Stimulated activated CD4-positive, alpha-beta T cell treated with anti-CD3 and anti-CD28 coated beads, Interleukin-4, amount 100 ng/mL, for 48 hours (primary cell): ENCODE measurements around the gene TOX3.

Source experiments
- DNase-seq, 2 donors: peaks; one replicate each; pipeline ENCODE4 v3.0.0-alpha.2; 2020; ENCODE audit warnings: low read depth in 2 of 2

TOX3 gene

GRCh38 chr16:52537516-52537915 is 9.4 kb downstream of the TOX3 start:
- no peak for DNase-seq

- DNase-seq = no peak
These were observed 11.9 kb downstream of the TOX3 start for GRCh38 chr16:52535076-52535475.

GRCh38 chr16:52533296-52533695 is 13.6 kb downstream of the TOX3 start:
- no peak for DNase-seq

- no peak for DNase-seq
These were observed 14.6 kb downstream of the TOX3 start for GRCh38 chr16:52532384-52532783.

- DNase-seq = no peak
These were observed 17.7 kb downstream of the TOX3 start for GRCh38 chr16:52529226-52529625.

- DNase-seq = no peak
These were observed 18.4 kb downstream of the TOX3 start for GRCh38 chr16:52528393-52529065.

GRCh38 chr16:52526830-52527229 is 20.1 kb downstream of the TOX3 start:
- no peak for DNase-seq

GRCh38 chr16:52526116-52526828 is 20.7 kb downstream of the TOX3 start:
- no peak for DNase-seq

GRCh38 chr16:52521570-52521969 is 25.4 kb downstream of the TOX3 start:
- no peak for DNase-seq

- DNase-seq = no peak
These were observed 28.1 kb downstream of the TOX3 start for GRCh38 chr16:52518884-52519283.

GRCh38 chr16:52515068-52515671 is 31.8 kb downstream of the TOX3 start:
- no peak for DNase-seq

- no peak for DNase-seq
These were observed 34.5 kb downstream of the TOX3 start for GRCh38 chr16:52512297-52512987.

GRCh38 chr16:52501746-52502145 is 45.2 kb downstream of the TOX3 start:
- DNase-seq = no peak

- no peak for DNase-seq
These were observed 46.0 kb downstream of the TOX3 start for GRCh38 chr16:52500963-52501362.

- DNase-seq = no peak
These were observed 47.9 kb downstream of the TOX3 start for GRCh38 chr16:52499060-52499440.

- DNase-seq = no peak
These were observed 48.4 kb downstream of the TOX3 start for GRCh38 chr16:52498328-52499059.

- DNase-seq = no peak
These were observed 49.7 kb downstream of the TOX3 start for GRCh38 chr16:52497067-52497816.

GRCh38 chr16:52496051-52496876 is 50.7 kb downstream of the TOX3 start:
- DNase-seq = no peak

- DNase-seq = no peak
These were observed 52.3 kb downstream of the TOX3 start for GRCh38 chr16:52494621-52495020.

GRCh38 chr16:52494145-52494544 is 52.8 kb downstream of the TOX3 start:
- DNase-seq = no peak
